Spleen (tissue), 7 donors: ENCODE measurements around the gene CRTC3.
A peak's percentile ranks its signal among the peaks of the same experiment; 100 is the strongest.

ENCODE experiments used
- POLR2A ChIP-seq, 3 donors: fragments of 450-650 bp; IDR thresholded peaks; one replicate each; pipeline ENCODE4 v1.5.1; 2017; ENCODE audit warnings: antibody characterized with exemption in 3 of 3, mild to moderate bottlenecking in 1 of 3
- POLR2AphosphoS5 ChIP-seq, 3 donors: sonication (generic); formaldehyde crosslinking; IDR thresholded peaks; one replicate each; pipeline ENCODE4 v1.5.1; 2017; ENCODE audit warnings: antibody characterized with exemption in 3 of 3
- TF ChIP-seq, protein P1 (sequence below), 11 experiments: fragments of 200-600 bp in 7 of 11; fragments of 450-650 bp in 4 of 11; sonication (generic) in 4 of 11; IDR thresholded peaks in 8 of 11; conservative IDR thresholded peaks in 3 of 11; 1 replicate in 7 of 11; 2 replicates in 4 of 11; pipeline versions ENCODE4 v1.4.0 to v1.8.0; 2016 to 2021; ENCODE audit warnings: antibody characterized with exemption in 11 of 11, inconsistent platforms in 4 of 11, mild to moderate bottlenecking in 1 of 11
- donor health status: DM: no; HTN: no; CAD: no; lungs with moderate emphysema.
- donor health status: DM: no; HTN: no; CAD: no.
- donor health status: DM: no; HTN: no; CAD: no.

DNA sequence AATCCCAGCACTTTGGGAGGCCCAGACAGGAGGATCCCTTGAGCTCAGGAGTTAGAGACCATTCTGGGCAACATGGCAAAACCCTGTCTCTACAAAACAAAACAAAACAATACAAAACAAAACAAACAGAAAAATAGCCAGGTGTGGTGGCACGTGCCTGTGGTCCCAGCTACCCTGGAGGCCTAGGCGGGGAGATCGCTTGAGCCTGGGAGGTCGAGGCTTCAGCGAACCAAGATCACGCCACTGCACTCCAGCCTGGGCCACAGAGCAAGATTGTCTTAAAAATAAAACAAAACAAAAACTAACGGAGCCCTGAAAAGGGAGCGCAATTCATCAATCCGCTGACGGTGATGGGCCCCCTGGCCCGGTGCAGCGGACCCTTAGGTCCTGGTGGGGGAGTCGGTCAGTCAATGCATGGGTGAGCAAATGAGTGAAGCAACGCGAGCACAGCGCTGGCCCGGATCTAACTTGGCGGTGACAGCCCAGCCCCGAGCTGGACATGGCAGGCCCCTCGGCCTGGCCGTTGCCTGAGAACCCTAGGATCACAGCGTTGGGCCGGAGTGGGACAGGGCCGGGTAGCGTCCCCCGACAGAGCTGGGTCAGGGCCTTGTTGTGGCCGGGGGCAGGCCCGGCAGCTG lies 135.0 kb downstream of the CRTC3 start:
- TF ChIP-seq POLR2A (IDR thresholded peaks at IDR 0.05) (no peak), POLR2AphosphoS5 (IDR thresholded peaks at IDR 0.05) (no peak)
- TF ChIP-seq, protein P1, sequence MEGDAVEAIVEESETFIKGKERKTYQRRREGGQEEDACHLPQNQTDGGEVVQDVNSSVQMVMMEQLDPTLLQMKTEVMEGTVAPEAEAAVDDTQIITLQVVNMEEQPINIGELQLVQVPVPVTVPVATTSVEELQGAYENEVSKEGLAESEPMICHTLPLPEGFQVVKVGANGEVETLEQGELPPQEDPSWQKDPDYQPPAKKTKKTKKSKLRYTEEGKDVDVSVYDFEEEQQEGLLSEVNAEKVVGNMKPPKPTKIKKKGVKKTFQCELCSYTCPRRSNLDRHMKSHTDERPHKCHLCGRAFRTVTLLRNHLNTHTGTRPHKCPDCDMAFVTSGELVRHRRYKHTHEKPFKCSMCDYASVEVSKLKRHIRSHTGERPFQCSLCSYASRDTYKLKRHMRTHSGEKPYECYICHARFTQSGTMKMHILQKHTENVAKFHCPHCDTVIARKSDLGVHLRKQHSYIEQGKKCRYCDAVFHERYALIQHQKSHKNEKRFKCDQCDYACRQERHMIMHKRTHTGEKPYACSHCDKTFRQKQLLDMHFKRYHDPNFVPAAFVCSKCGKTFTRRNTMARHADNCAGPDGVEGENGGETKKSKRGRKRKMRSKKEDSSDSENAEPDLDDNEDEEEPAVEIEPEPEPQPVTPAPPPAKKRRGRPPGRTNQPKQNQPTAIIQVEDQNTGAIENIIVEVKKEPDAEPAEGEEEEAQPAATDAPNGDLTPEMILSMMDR (IDR thresholded peaks at IDR 0.05 in 8 of 11, conservative IDR thresholded peaks at IDR 0.05 in 3 of 11): peak in 1 of 11 experiments; percentile 7
